HEK293 (cell line): Measurements from ENCODE around the gene LFNG.
A peak's percentile ranks its signal among the peaks of the same experiment; 100 is the strongest.

ENCODE experiments used
- BCL11B ChIP-seq: fragments of 450-650 bp; formaldehyde crosslinking; IDR thresholded peaks from 2 replicates; pipeline ENCODE4 v1.5.1; 2016; ENCODE audit warnings: low read depth, missing biosample characterization, missing genetic modification characterization
- ZBTB7A ChIP-seq: fragments of 450-650 bp; formaldehyde crosslinking; IDR thresholded peaks from 2 replicates; pipeline ENCODE4 v1.5.1; 2016; ENCODE audit warnings: low read depth, missing biosample characterization, missing genetic modification characterization
- ZBTB8A ChIP-seq: fragments of 450-650 bp; formaldehyde crosslinking; IDR thresholded peaks from 2 replicates; pipeline ENCODE4 v1.5.1; 2016; ENCODE audit warnings: missing biosample characterization, missing genetic modification characterization
- ZNF747 ChIP-seq: fragments of 450-650 bp; formaldehyde crosslinking; IDR thresholded peaks from 2 replicates; pipeline ENCODE4 v1.5.1; 2016; ENCODE audit warnings: missing biosample characterization, missing genetic modification characterization
- TF ChIP-seq, protein P1 (sequence below): fragments of 450-650 bp; formaldehyde crosslinking; optimal IDR thresholded peaks from 2 replicates; pipeline ENCODE3; 2016; ENCODE audit warnings: missing biosample characterization, mild to moderate bottlenecking, missing genetic modification characterization
- TF ChIP-seq, protein P2 (sequence below): IDR thresholded peaks from 2 replicates; pipeline ENCODE4 v1.6.1; 2011; ENCODE audit warnings: mild to moderate bottlenecking, low read depth, low read length, borderline replicate concordance
- TF ChIP-seq, protein P3 (sequence below): fragments of 450-650 bp; formaldehyde crosslinking; IDR thresholded peaks from 2 replicates; pipeline ENCODE4 v1.5.1; 2016; ENCODE audit warnings: missing biosample characterization, missing genetic modification characterization
- TF ChIP-seq, protein P4 (sequence below): sonication (generic); formaldehyde crosslinking; IDR thresholded peaks from 2 replicates; pipeline ENCODE4 v1.8.1; 2022; ENCODE audit warnings: mild to moderate bottlenecking, moderate library complexity, missing genetic modification reagents
- TF ChIP-seq, protein P5 (sequence below): fragments of 450-650 bp; formaldehyde crosslinking; IDR thresholded peaks from 2 replicates; pipeline ENCODE4 v1.5.1; 2016; ENCODE audit warnings: missing biosample characterization, missing genetic modification characterization
- TF ChIP-seq, protein P6 (sequence below): fragments of 450-650 bp; formaldehyde crosslinking; IDR thresholded peaks from 2 replicates; pipeline ENCODE4 v1.5.1; 2016; ENCODE audit warnings: missing biosample characterization, missing genetic modification characterization, borderline replicate concordance

DNA sequence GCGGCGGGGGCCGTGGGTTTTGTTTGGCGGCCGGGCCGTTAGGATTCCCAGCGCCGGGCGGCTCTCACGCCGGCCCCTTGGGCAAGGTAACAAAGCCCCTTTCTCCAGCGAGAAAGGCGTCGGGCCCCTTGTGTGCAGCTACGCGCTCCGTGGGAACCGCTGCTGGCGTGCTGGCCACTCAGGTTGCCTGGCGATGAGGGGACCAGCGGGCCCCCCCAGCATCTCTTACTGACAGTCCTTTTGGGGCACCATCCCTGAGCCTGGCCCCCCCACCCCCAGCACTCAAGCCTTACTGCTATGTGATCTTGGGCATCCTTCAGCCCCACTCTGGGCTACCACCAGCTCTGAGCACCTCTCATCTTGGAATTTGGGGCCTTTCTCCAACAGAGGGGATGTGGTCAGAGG is 1.8 kb downstream of the LFNG start:
- TF ChIP-seq ZBTB8A (tag by site-specific recombination), result 0 out of 2 replicates have a peak, but pooled peaks have one; percentile 10
- no peak for TF ChIP-seq BCL11B
- no peak for TF ChIP-seq ZNF747 (tag by site-specific recombination)
- TF ChIP-seq, protein P1, sequence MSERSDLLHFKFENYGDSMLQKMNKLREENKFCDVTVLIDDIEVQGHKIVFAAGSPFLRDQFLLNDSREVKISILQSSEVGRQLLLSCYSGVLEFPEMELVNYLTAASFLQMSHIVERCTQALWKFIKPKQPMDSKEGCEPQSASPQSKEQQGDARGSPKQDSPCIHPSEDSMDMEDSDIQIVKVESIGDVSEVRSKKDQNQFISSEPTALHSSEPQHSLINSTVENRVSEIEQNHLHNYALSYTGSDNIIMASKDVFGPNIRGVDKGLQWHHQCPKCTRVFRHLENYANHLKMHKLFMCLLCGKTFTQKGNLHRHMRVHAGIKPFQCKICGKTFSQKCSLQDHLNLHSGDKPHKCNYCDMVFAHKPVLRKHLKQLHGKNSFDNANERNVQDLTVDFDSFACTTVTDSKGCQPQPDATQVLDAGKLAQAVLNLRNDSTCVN (tag by site-specific recombination), result no peak
- TF ChIP-seq ZBTB7A (tag by site-specific recombination), result no peak
- TF ChIP-seq, protein P2, sequence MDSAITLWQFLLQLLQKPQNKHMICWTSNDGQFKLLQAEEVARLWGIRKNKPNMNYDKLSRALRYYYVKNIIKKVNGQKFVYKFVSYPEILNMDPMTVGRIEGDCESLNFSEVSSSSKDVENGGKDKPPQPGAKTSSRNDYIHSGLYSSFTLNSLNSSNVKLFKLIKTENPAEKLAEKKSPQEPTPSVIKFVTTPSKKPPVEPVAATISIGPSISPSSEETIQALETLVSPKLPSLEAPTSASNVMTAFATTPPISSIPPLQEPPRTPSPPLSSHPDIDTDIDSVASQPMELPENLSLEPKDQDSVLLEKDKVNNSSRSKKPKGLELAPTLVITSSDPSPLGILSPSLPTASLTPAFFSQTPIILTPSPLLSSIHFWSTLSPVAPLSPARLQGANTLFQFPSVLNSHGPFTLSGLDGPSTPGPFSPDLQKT, result no peak
- TF ChIP-seq, protein P3, sequence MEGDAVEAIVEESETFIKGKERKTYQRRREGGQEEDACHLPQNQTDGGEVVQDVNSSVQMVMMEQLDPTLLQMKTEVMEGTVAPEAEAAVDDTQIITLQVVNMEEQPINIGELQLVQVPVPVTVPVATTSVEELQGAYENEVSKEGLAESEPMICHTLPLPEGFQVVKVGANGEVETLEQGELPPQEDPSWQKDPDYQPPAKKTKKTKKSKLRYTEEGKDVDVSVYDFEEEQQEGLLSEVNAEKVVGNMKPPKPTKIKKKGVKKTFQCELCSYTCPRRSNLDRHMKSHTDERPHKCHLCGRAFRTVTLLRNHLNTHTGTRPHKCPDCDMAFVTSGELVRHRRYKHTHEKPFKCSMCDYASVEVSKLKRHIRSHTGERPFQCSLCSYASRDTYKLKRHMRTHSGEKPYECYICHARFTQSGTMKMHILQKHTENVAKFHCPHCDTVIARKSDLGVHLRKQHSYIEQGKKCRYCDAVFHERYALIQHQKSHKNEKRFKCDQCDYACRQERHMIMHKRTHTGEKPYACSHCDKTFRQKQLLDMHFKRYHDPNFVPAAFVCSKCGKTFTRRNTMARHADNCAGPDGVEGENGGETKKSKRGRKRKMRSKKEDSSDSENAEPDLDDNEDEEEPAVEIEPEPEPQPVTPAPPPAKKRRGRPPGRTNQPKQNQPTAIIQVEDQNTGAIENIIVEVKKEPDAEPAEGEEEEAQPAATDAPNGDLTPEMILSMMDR (tag by site-specific recombination), result no peak
- TF ChIP-seq, protein P4, sequence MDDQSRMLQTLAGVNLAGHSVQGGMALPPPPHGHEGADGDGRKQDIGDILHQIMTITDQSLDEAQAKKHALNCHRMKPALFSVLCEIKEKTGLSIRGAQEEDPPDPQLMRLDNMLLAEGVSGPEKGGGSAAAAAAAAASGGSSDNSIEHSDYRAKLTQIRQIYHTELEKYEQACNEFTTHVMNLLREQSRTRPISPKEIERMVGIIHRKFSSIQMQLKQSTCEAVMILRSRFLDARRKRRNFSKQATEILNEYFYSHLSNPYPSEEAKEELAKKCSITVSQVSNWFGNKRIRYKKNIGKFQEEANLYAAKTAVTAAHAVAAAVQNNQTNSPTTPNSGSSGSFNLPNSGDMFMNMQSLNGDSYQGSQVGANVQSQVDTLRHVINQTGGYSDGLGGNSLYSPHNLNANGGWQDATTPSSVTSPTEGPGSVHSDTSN (CRISPR knock-in tag), result no peak
- TF ChIP-seq, protein P5, sequence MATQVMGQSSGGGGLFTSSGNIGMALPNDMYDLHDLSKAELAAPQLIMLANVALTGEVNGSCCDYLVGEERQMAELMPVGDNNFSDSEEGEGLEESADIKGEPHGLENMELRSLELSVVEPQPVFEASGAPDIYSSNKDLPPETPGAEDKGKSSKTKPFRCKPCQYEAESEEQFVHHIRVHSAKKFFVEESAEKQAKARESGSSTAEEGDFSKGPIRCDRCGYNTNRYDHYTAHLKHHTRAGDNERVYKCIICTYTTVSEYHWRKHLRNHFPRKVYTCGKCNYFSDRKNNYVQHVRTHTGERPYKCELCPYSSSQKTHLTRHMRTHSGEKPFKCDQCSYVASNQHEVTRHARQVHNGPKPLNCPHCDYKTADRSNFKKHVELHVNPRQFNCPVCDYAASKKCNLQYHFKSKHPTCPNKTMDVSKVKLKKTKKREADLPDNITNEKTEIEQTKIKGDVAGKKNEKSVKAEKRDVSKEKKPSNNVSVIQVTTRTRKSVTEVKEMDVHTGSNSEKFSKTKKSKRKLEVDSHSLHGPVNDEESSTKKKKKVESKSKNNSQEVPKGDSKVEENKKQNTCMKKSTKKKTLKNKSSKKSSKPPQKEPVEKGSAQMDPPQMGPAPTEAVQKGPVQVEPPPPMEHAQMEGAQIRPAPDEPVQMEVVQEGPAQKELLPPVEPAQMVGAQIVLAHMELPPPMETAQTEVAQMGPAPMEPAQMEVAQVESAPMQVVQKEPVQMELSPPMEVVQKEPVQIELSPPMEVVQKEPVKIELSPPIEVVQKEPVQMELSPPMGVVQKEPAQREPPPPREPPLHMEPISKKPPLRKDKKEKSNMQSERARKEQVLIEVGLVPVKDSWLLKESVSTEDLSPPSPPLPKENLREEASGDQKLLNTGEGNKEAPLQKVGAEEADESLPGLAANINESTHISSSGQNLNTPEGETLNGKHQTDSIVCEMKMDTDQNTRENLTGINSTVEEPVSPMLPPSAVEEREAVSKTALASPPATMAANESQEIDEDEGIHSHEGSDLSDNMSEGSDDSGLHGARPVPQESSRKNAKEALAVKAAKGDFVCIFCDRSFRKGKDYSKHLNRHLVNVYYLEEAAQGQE (tag by site-specific recombination), result no peak
- TF ChIP-seq, protein P6, sequence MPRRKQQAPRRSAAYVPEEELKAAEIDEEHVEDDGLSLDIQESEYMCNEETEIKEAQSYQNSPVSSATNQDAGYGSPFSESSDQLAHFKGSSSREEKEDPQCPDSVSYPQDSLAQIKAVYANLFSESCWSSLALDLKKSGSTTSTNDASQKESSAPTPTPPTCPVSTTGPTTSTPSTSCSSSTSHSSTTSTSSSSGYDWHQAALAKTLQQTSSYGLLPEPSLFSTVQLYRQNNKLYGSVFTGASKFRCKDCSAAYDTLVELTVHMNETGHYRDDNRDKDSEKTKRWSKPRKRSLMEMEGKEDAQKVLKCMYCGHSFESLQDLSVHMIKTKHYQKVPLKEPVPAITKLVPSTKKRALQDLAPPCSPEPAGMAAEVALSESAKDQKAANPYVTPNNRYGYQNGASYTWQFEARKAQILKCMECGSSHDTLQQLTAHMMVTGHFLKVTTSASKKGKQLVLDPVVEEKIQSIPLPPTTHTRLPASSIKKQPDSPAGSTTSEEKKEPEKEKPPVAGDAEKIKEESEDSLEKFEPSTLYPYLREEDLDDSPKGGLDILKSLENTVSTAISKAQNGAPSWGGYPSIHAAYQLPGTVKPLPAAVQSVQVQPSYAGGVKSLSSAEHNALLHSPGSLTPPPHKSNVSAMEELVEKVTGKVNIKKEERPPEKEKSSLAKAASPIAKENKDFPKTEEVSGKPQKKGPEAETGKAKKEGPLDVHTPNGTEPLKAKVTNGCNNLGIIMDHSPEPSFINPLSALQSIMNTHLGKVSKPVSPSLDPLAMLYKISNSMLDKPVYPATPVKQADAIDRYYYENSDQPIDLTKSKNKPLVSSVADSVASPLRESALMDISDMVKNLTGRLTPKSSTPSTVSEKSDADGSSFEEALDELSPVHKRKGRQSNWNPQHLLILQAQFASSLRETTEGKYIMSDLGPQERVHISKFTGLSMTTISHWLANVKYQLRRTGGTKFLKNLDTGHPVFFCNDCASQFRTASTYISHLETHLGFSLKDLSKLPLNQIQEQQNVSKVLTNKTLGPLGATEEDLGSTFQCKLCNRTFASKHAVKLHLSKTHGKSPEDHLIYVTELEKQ, result no peak
